ENCODE results near the gene INPP5K.
A peak's percentile ranks its signal among the peaks of the same experiment; 100 is the strongest.

INPP5K gene

DNA sequence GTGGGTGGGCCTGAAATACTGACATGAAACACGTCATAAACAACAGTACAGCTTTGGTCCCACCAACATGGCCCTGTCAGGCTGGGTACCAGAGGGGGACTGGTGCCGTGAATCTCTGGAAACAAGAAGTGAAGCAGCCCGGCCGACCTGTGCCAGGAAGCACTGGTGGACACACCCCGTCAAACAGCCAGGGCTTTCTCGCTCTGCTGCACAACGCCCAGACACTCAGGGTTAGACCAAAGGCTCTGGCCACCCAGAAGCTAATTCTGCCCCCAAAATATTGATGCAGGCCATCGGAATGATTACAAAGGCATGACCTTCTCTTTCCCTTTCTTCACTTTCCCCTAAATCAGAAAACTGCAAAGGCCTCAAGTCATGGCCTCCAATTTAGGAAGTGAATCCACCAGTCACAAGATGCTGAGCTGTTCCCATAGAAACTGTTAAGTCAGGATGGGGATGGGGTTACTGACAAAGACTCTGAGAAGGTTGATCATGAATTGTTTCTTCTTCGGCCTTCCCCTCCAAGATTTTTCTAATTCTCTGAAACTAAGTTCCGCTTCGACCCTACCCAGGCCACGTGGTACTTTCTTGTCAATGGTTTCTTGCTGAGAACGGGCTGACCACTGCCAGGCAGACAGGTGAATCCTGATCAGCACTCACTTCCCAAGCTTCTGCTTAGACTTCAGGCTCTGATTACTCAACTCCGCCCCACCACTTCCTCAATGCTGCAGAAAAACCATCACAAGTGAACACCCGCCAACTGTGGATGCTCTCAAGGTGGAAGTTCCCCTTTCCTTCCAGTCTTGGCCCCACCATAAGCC lies 39.4 kb upstream of the INPP5K start:
- no peak overlapping the region for H3K27ac ChIP-seq (ENCODE audit: extremely low read depth, low read depth, low read length)
- CTCF ChIA-PET = interaction anchor here (0.7 to 1.8 kb wide), 3 partner anchors 74 to 190 kb away, joined by 3 to 5 read pairs (median 3); no protein-coding TSS in a partner anchor

DNA sequence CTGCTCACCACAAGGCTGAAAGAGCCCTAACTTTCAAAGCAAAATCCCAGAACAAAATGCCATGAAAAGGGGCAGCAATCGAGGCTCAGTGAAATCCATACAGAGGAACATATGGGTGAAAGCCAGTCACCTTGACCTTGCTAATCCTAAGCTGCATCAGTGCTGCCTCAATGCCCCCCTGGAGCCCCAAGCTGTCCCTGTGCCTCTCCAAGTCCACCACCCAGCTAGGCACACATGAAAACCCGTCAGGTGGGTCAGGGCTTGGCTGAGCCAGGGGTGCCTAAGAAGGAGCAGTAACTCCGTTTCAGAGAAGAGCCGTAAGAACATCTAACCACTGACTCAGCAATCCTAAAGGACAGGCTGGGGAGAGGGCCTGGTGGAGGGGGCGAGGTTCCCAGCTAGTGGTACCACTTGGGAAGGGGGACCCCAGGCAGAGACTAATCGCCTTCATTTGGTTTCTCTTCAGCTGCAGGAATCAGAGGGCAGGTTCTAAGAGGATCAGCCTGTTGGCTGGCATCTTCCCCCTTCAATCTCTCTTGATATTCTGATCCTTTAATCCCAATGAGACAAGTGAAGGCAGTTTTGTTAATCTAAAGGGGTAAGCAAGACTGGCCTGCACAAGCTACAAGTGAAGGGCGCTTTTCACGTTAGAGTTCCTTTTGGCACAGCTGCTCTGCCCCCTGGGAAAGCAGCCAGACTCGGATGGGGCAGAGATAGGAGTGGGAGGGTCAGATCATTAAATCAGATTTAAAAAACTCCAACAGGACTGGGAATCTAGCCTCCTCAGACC lies 38.5 kb upstream of the INPP5K start:
- Histone ChIP-seq H3K27ac (ENCODE audit: extremely low read depth, low read depth, low read length) (no peak overlapping the region), H3K4me3 (ENCODE audit: low read depth, low read length) (no peak overlapping the region), H3K4me1 (ENCODE audit: control insufficient read depth, insufficient read depth, low read length) (no peaks in the 10 kb centered on the region; the same call in 1 of the 2 replicates), H3K36me3 (ENCODE audit: control insufficient read depth in 2 of 2, insufficient read depth in 1 of 2, low read length in 2 of 2) (peaks cover 23 to 87% of the 10 kb centered on the region in 2 experiments; a peak in 2 of 3 replicates), H3K9me3 (ENCODE audit: control insufficient read depth, insufficient read depth, low read depth, low read length) (no peaks in the 10 kb centered on the region)
- TF ChIP-seq ZBTB6 (tag by site-specific recombination; IDR thresholded peaks at IDR 0.05) (no peak), ZNF654 (tag by site-specific recombination; IDR thresholded peaks at IDR 0.05; ENCODE audit: low read depth) (no peak), SCRT2 (tag by site-specific recombination; IDR thresholded peaks at IDR 0.05) (no peak), SALL2 (tag by site-specific recombination; IDR thresholded peaks at IDR 0.05; ENCODE audit: borderline replicate concordance) (no peak), ZNF544 (tag by site-specific recombination; IDR thresholded peaks at IDR 0.05) (no peak), ZNF501 (tag by site-specific recombination; IDR thresholded peaks at IDR 0.05) (no peak), ZNF530 (tag by site-specific recombination; IDR thresholded peaks at IDR 0.05; ENCODE audit: low read depth) (no peak), KLF16 (tag by site-specific recombination; IDR thresholded peaks at IDR 0.05) (no peak), ZNF776 (tag by site-specific recombination; IDR thresholded peaks at IDR 0.05; ENCODE audit: borderline replicate concordance) (no peak), ZNF548 (tag by site-specific recombination; IDR thresholded peaks at IDR 0.05) (no peak)
- ChIA-PET CTCF (interaction anchor here (0.5 to 1.8 kb wide), 5 partner anchors 22 to 317 kb away, joined by 3 to 5 read pairs (median 4); no protein-coding TSS in a partner anchor), POLR2A (no interaction called here)

More for the DNA sequence above, 39.4 kb upstream of the INPP5K start:
- POLR2A ChIA-PET = no interaction called here
- no peaks in the 10 kb centered on the region for H3K9me3 ChIP-seq (ENCODE audit: control insufficient read depth, insufficient read depth, low read depth, low read length)
- TF ChIP-seq ZNF335 (tag by site-specific recombination; conservative IDR thresholded peaks at IDR 0.05) = no peak
- TF ChIP-seq ZNF394 (tag by site-specific recombination; IDR thresholded peaks at IDR 0.05; ENCODE audit: borderline replicate concordance) = no peak
- peak; percentile 76 for TF ChIP-seq PRDM10 (tag by site-specific recombination; IDR thresholded peaks at IDR 0.05)
- TF ChIP-seq ZNF777 (tag by site-specific recombination; IDR thresholded peaks at IDR 0.05; ENCODE audit: borderline replicate concordance) = no peak
- no peak for TF ChIP-seq ZNF704 (tag by site-specific recombination; IDR thresholded peaks at IDR 0.05)
- peak; percentile 51 for TF ChIP-seq PRDM1 (tag by site-specific recombination; IDR thresholded peaks at IDR 0.05)
- no peak for TF ChIP-seq WT1 (tag by site-specific recombination; IDR thresholded peaks at IDR 0.05)
- TF ChIP-seq, protein P1, sequence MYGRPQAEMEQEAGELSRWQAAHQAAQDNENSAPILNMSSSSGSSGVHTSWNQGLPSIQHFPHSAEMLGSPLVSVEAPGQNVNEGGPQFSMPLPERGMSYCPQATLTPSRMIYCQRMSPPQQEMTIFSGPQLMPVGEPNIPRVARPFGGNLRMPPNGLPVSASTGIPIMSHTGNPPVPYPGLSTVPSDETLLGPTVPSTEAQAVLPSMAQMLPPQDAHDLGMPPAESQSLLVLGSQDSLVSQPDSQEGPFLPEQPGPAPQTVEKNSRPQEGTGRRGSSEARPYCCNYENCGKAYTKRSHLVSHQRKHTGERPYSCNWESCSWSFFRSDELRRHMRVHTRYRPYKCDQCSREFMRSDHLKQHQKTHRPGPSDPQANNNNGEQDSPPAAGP (tag by site-specific recombination; IDR thresholded peaks at IDR 0.05) = no peak
- no peak overlapping the region for H3K4me3 ChIP-seq (ENCODE audit: low read depth, low read length)
- H3K36me3 ChIP-seq (ENCODE audit: control insufficient read depth in 2 of 2, insufficient read depth in 1 of 2, low read length in 2 of 2) = peaks cover 16 to 78% of the 10 kb centered on the region in 2 experiments; a peak in 2 of 3 replicates
- H3K4me1 ChIP-seq (ENCODE audit: control insufficient read depth, insufficient read depth, low read length) = peaks cover 2% of the 10 kb centered on the region

All from HEK293 (cell line).